ENCODE measurements around the gene PARD6A. TPM values are rescaled to one million over a fixed set of nuclear protein-coding genes. Genes with fewer than 3 reads are reported as not detected.

Gene PARD6A
- total and polyA plus RNA-seq, 2 of the 13 experiments (the other 11 are each of a cell fraction or from before 2014, with no cell fraction given), result 3.5 to 4.3 TPM

- TF ChIP-seq HIVEP1 (CRISPR knock-in tag; IDR thresholded peaks at IDR 0.05) (no peak), ZNF784 (CRISPR knock-in tag; IDR thresholded peaks at IDR 0.05; ENCODE audit: borderline replicate concordance) (no peak), ZNF576 (CRISPR knock-in tag; IDR thresholded peaks at IDR 0.05) (no peak), ATRX (CRISPR knock-in tag; IDR thresholded peaks at IDR 0.05; ENCODE audit: borderline replicate concordance) (no peak), NR0B2 (CRISPR knock-in tag; IDR thresholded peaks at IDR 0.05) (0 out of 2 replicates have a peak, but pooled peaks have one; percentile 52), DNMT3B (CRISPR knock-in tag; conservative IDR thresholded peaks at IDR 0.05) (no peak), TERF1 (CRISPR knock-in tag; IDR thresholded peaks at IDR 0.05) (no peak; the same call in 1 of the 2 replicates), U2AF1 (optimal IDR thresholded peaks at IDR 0.05; ENCODE audit: low read depth, low read length) (no peak), HNF4A (CRISPR knock-in tag; IDR thresholded peaks at IDR 0.05) (no peak), ZMYM3 (CRISPR knock-in tag; IDR thresholded peaks at IDR 0.05) (no peak), GMEB2 (CRISPR knock-in tag; IDR thresholded peaks at IDR 0.05; ENCODE audit: low read depth) (no peak), MTERF4 (CRISPR knock-in tag; IDR thresholded peaks at IDR 0.05) (no peak; the same call in none of the 2 replicates), ATF1 (CRISPR knock-in tag; IDR thresholded peaks at IDR 0.05) (no peak), ZNF850 (CRISPR knock-in tag; conservative IDR thresholded peaks at IDR 0.05) (no peak), PBX2 (CRISPR knock-in tag; IDR thresholded peaks at IDR 0.05) (no peak), SIX1 (CRISPR knock-in tag; IDR thresholded peaks at IDR 0.05; ENCODE audit: borderline replicate concordance) (no peak), ZNF326 (CRISPR knock-in tag; IDR thresholded peaks at IDR 0.05; ENCODE audit: borderline replicate concordance) (no peak), FIP1L1 (IDR thresholded peaks at IDR 0.05; ENCODE audit: borderline replicate concordance, insufficient read depth, low read depth, low read length) (no peak), PHF8 (CRISPR knock-in tag; IDR thresholded peaks at IDR 0.05) (0 out of 2 replicates have a peak, but pooled peaks have one; percentile 24), TBX3 (IDR thresholded peaks at IDR 0.05; ENCODE audit: borderline replicate concordance) (no peak), ZNF160 (CRISPR knock-in tag; IDR thresholded peaks at IDR 0.05) (peak; percentile 66; the same call in 1 of the 2 replicates), MLLT10 (CRISPR knock-in tag; IDR thresholded peaks at IDR 0.05) (no peak), FOXP1 (IDR thresholded peaks at IDR 0.05) (no peak), FOXP1 (CRISPR knock-in tag; IDR thresholded peaks at IDR 0.05) (no peak)
Measured at GRCh38 chr16:67652578-67653127, 8.1 kb upstream of the PARD6A start (continued).

Data from HepG2 (cell line).